ENCODE measurements around the gene ATG101.

- TF ChIP-seq CTCF (IDR thresholded peaks at IDR 0.05) (no peak), POLR2A (IDR thresholded peaks at IDR 0.05) (no peak)
Observed at GRCh38 chr12:52082026-52082668, 12.4 kb downstream of the ATG101 start.
